Neural crest cell (in vitro differentiated cells): ENCODE data around the gene INHA. TPM values are rescaled to one million over a fixed set of nuclear protein-coding genes. Genes with fewer than 3 reads are reported as not detected.

Experiments used
- DNase-seq: peaks from one replicate; pipeline ENCODE4 v3.0.0; 2021; ENCODE audit warnings: low read depth, mixed read lengths, low spot score
- H3K27ac Mint-ChIP-seq: one replicate; pipeline ENCODE4 v1.8.0; 2021; ENCODE audit warnings: mild to moderate bottlenecking, mixed read lengths; ENCODE audit not compliant: unreplicated experiment
- H3K27me3 Mint-ChIP-seq: 2 replicates; pipeline ENCODE4 v1.8.0; 2021; ENCODE audit warnings: low read depth, mild to moderate bottlenecking, mixed read lengths
- H3K36me3 Mint-ChIP-seq: 2 replicates; pipeline ENCODE4 v1.8.0; 2021; ENCODE audit warnings: low read depth, mild to moderate bottlenecking, mixed read lengths
- H3K4me1 Mint-ChIP-seq: 2 replicates; pipeline ENCODE4 v1.8.0; 2021; ENCODE audit warnings: mixed read lengths
- H3K4me3 Mint-ChIP-seq: one replicate; pipeline ENCODE4 v1.8.0; 2021; ENCODE audit warnings: mild to moderate bottlenecking, mixed read lengths
- H3K9me3 Mint-ChIP-seq: 2 replicates; pipeline ENCODE4 v1.8.0; 2021; ENCODE audit warnings: mixed read lengths
- CTCF ChIP-seq: fragments of 200-600 bp; sonication (generic); conservative IDR thresholded peaks from 2 replicates; pipeline ENCODE4 v1.5.0; 2021; ENCODE audit warnings: antibody characterized with exemption, mild to moderate bottlenecking
- total RNA-seq: library from RNA; stranded (reverse); gene quantifications from 2 replicates; pipeline ENCODE4 v1.2.1, GENCODE V29; 2021

The INHA gene
- total RNA-seq, 1 donor from 2014 or later = not detected

GRCh38 chr2:219526320-219527075, 45.6 kb upstream of the INHA start:
- peaks cover 60% of the 10 kb centered on the region for H3K27me3 Mint-ChIP-seq
- H3K36me3 Mint-ChIP-seq = no peaks in the 10 kb centered on the region
- peaks cover 56% of the 10 kb centered on the region for H3K4me1 Mint-ChIP-seq
- DNase-seq = no peak
- peak overlapping the region; percentile 66 for H3K4me3 Mint-ChIP-seq
- H3K27ac Mint-ChIP-seq = peak overlapping the region; percentile 88
- TF ChIP-seq CTCF = no peak
- H3K9me3 Mint-ChIP-seq = no peaks in the 10 kb centered on the region

GRCh38 chr2:219527076-219527394, 45.1 kb upstream of the INHA start:
- Mint-ChIP-seq H3K9me3 (no peaks in the 10 kb centered on the region), H3K4me3 (no peak overlapping the region), H3K27ac (no peak overlapping the region), H3K36me3 (no peaks in the 10 kb centered on the region), H3K4me1 (peaks cover 50% of the 10 kb centered on the region), H3K27me3 (peaks cover 55% of the 10 kb centered on the region)
- no peak for TF ChIP-seq CTCF
- no peak for DNase-seq

- no peak overlapping the region for H3K4me3 Mint-ChIP-seq
- peaks cover 55% of the 10 kb centered on the region for H3K27me3 Mint-ChIP-seq
Measured at GRCh38 chr2:219527472-219527871, 44.6 kb upstream of the INHA start.

GRCh38 chr2:219530048-219530963, 41.8 kb upstream of the INHA start:
- Mint-ChIP-seq H3K27ac (no peak overlapping the region), H3K27me3 (peaks cover 53% of the 10 kb centered on the region), H3K36me3 (no peaks in the 10 kb centered on the region), H3K9me3 (no peaks in the 10 kb centered on the region), H3K4me1 (peaks cover 40% of the 10 kb centered on the region), H3K4me3 (no peak overlapping the region)
- peak; percentile 97 for DNase-seq
- TF ChIP-seq CTCF = peak; percentile 97

More at GRCh38 chr2:219527472-219527871, 44.6 kb upstream of the INHA start:
- Mint-ChIP-seq H3K36me3 (no peaks in the 10 kb centered on the region), H3K27ac (no peak overlapping the region), H3K4me1 (peaks cover 49% of the 10 kb centered on the region), H3K9me3 (no peaks in the 10 kb centered on the region)
- no peak for TF ChIP-seq CTCF
- DNase-seq = no peak

- no peak for DNase-seq
- H3K4me1 Mint-ChIP-seq = peaks cover 31% of the 10 kb centered on the region
- no peaks in the 10 kb centered on the region for H3K36me3 Mint-ChIP-seq
- no peaks in the 10 kb centered on the region for H3K9me3 Mint-ChIP-seq
- H3K27me3 Mint-ChIP-seq = peaks cover 48% of the 10 kb centered on the region
- no peak overlapping the region for H3K4me3 Mint-ChIP-seq
- no peak overlapping the region for H3K27ac Mint-ChIP-seq
- no peak for TF ChIP-seq CTCF
Measured at GRCh38 chr2:219531639-219532377, 40.3 kb upstream of the INHA start.
